RWPE2 (cell line): ENCODE data around the gene CCDC12.
A peak's percentile ranks its signal among the peaks of the same experiment; 100 is the strongest.

Experiments used
- ATAC-seq: fragments of 200-7000 bp; cut with Tn5 transposase; 3 replicates; pipeline ENCODE4 v1.9.1; 2021; ENCODE audit warnings: low read depth
- DNase-seq: peaks from one replicate; pipeline ENCODE4 v3.0.0-alpha.2; 2020; ENCODE audit warnings: low spot score
- H3K27ac ChIP-seq: fragments of 450-650 bp; 2 replicates; pipeline ENCODE4 v1.5.1; 2017; ENCODE audit warnings: mild to moderate bottlenecking; ENCODE audit not compliant: poor library complexity, severe bottlenecking
- H3K27me3 ChIP-seq: fragments of 250-450 bp; sonication (Bioruptor Pico); 2 replicates; pipeline ENCODE4 v1.5.1; 2021; ENCODE audit warnings: mild to moderate bottlenecking, moderate library complexity; ENCODE audit not compliant: insufficient read depth, poor library complexity, severe bottlenecking
- H3K36me3 ChIP-seq: fragments of 250-450 bp; sonication (Bioruptor Pico); 2 replicates; pipeline ENCODE4 v1.5.1; 2020; ENCODE audit warnings: low read depth, mild to moderate bottlenecking, moderate library complexity
- H3K4me1 ChIP-seq: fragments of 250-450 bp; sonication (Bioruptor Pico); 2 replicates; pipeline ENCODE4 v1.5.1; 2021; ENCODE audit warnings: mild to moderate bottlenecking, moderate library complexity; ENCODE audit not compliant: insufficient read depth, poor library complexity, severe bottlenecking
- H3K4me3 ChIP-seq: fragments of 250-450 bp; sonication (Bioruptor Pico); 2 replicates; pipeline ENCODE4 v1.5.1; 2021; ENCODE audit warnings: mild to moderate bottlenecking, moderate library complexity; ENCODE audit not compliant: severe bottlenecking
- H3K9me3 ChIP-seq: fragments of 250-450 bp; sonication (Bioruptor Pico); 2 replicates; pipeline ENCODE4 v1.5.1; 2021; ENCODE audit warnings: mild to moderate bottlenecking, moderate library complexity; ENCODE audit not compliant: severe bottlenecking
- TF ChIP-seq, protein P1 (sequence below): fragments of 450-650 bp; IDR thresholded peaks from one replicate; pipeline ENCODE4 v1.5.1; 2017; ENCODE audit warnings: mild to moderate bottlenecking, moderate library complexity; ENCODE audit not compliant: poor library complexity, severe bottlenecking

Gene CCDC12

GRCh38 chr3:46982546-46982945 lies 6.0 kb upstream of the CCDC12 start:
- no peaks in the 10 kb centered on the region for H3K36me3 ChIP-seq
- H3K27me3 ChIP-seq: no peaks in the 10 kb centered on the region
- no peak overlapping the region for H3K4me3 ChIP-seq
- no peak for ATAC-seq
- peak overlapping the region; percentile 75 for H3K27ac ChIP-seq
- peaks cover 45% of the 10 kb centered on the region for H3K4me1 ChIP-seq
- DNase-seq: no peak
- H3K9me3 ChIP-seq: no peaks in the 10 kb centered on the region
- TF ChIP-seq, protein P1, sequence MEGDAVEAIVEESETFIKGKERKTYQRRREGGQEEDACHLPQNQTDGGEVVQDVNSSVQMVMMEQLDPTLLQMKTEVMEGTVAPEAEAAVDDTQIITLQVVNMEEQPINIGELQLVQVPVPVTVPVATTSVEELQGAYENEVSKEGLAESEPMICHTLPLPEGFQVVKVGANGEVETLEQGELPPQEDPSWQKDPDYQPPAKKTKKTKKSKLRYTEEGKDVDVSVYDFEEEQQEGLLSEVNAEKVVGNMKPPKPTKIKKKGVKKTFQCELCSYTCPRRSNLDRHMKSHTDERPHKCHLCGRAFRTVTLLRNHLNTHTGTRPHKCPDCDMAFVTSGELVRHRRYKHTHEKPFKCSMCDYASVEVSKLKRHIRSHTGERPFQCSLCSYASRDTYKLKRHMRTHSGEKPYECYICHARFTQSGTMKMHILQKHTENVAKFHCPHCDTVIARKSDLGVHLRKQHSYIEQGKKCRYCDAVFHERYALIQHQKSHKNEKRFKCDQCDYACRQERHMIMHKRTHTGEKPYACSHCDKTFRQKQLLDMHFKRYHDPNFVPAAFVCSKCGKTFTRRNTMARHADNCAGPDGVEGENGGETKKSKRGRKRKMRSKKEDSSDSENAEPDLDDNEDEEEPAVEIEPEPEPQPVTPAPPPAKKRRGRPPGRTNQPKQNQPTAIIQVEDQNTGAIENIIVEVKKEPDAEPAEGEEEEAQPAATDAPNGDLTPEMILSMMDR: no peak

DNA sequence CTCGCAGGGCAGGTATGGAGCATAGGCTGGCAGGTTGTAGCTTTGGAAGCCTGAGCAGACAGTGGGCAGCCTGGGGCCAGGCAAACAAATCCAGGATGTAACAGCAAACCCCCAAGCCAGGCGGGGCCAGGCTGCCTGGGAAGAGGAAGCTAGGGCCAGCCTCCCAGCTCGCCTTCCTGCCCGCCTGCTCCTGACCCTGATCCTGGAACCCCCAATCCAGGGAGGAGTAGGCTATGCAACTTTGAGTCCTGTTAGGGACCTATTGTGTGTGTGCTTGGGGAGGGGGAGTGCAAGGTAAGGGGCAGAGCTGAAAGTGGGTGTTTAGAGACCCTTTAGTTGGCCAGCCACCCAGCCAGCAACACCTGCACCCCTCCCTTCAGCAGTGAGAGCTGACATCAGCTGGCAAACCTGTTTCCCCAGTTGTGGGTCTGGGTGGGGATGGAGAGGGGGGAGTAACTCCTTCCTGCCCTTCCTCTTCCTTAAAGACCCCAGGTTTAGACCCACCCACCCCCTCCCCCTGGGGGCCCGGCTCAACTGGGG lies 5.5 kb upstream of the CCDC12 start:
- Histone ChIP-seq H3K9me3 (no peaks in the 10 kb centered on the region), H3K27me3 (no peaks in the 10 kb centered on the region), H3K36me3 (no peaks in the 10 kb centered on the region), H3K4me3 (peak overlapping the region; percentile 8), H3K4me1 (peaks cover 46% of the 10 kb centered on the region), H3K27ac (peak overlapping the region; percentile 75)
- DNase-seq (no peak), ATAC-seq (peak; percentile 7; the same call in 1 of the 3 replicates)
- TF ChIP-seq, protein P1: no peak

- no peaks in the 10 kb centered on the region for H3K27me3 ChIP-seq
- H3K27ac ChIP-seq: peak overlapping the region; percentile 75
- TF ChIP-seq, protein P1: peak; percentile 5
- no peaks in the 10 kb centered on the region for H3K36me3 ChIP-seq
- peak overlapping the region; percentile 59 for H3K4me3 ChIP-seq
- ATAC-seq (no peak), DNase-seq (no peak)
- no peaks in the 10 kb centered on the region for H3K9me3 ChIP-seq
- peaks cover 30% of the 10 kb centered on the region for H3K4me1 ChIP-seq
These were observed 3.5 kb upstream of the CCDC12 start for GRCh38 chr3:46979958-46980497.

- peaks cover 30% of the 10 kb centered on the region for H3K4me1 ChIP-seq
- H3K4me3 ChIP-seq: peak within 1 kb of the TSS; percentile 59
- peak within 1 kb of the TSS; percentile 75 for H3K27ac ChIP-seq
- ATAC-seq: peak; percentile 82
- H3K36me3 ChIP-seq: 0 out of 2 replicates have a peak, but pooled peaks cover 4% of the 10 kb centered on the region
- TF ChIP-seq, protein P1: no peak
- H3K9me3 ChIP-seq: no peaks in the 10 kb centered on the region
- DNase-seq: peak; percentile 96
- no peaks in the 10 kb centered on the region for H3K27me3 ChIP-seq
These were observed 2.7 kb upstream of the CCDC12 start, which contains the start of gene NBEAL2 for GRCh38 chr3:46978985-46979944. TSS of gene NBEAL2 (plus strand) at chr3:46979666. CDS start at chr3:46979862, 196 bp downstream.
